ENCODE data around the gene ANKRD11.
"Not testable (repeated sequence)": the region's sequence is repeated elsewhere in the genome, so short reads cannot be mapped to it uniquely, and the experiment has no call there.

The ANKRD11 gene

DNA sequence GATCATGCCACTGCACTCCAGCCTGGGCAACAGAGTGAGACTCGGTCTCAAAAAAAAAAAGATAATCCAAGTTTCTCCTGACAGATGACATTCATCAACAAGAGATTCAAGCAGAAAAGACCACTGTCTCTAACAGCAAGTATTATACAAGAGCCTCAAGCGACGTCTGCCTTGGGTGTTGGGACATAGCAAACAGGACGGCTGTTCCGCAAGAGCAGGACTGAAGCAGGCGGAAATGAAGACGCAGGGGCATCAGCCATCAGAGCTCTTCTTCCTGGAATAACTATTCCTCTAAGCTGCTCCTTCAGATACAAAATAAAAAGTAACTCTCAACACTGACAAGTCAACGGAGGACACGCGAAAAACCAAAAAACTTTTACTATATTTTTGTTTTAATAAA lies 54.0 kb downstream of the ANKRD11 start:
- no peak overlapping the region for H3K4me3 ChIP-seq (IDR thresholded peaks at IDR 0.05; ENCODE audit: insufficient read depth, low read depth, low read length)
- H3K36me3 ChIP-seq (ENCODE audit: insufficient read depth), result no peaks in the 10 kb centered on the region
- H3K4me1 ChIP-seq (ENCODE audit: low read depth, poor library complexity, severe bottlenecking), result peaks cover 42% of the 10 kb centered on the region
- H2AFZ ChIP-seq (ENCODE audit: low read depth), result no peak overlapping the region
- H3K9ac ChIP-seq, result no peak overlapping the region
- TF ChIP-seq, protein P1, sequence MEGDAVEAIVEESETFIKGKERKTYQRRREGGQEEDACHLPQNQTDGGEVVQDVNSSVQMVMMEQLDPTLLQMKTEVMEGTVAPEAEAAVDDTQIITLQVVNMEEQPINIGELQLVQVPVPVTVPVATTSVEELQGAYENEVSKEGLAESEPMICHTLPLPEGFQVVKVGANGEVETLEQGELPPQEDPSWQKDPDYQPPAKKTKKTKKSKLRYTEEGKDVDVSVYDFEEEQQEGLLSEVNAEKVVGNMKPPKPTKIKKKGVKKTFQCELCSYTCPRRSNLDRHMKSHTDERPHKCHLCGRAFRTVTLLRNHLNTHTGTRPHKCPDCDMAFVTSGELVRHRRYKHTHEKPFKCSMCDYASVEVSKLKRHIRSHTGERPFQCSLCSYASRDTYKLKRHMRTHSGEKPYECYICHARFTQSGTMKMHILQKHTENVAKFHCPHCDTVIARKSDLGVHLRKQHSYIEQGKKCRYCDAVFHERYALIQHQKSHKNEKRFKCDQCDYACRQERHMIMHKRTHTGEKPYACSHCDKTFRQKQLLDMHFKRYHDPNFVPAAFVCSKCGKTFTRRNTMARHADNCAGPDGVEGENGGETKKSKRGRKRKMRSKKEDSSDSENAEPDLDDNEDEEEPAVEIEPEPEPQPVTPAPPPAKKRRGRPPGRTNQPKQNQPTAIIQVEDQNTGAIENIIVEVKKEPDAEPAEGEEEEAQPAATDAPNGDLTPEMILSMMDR (conservative IDR thresholded peaks at IDR 0.05; ENCODE audit: low read depth, low read length), result no peak
- H3K27ac ChIP-seq, result no peak overlapping the region
- peaks cover 82% of the 10 kb centered on the region for H4K20me1 ChIP-seq (ENCODE audit: insufficient read depth)
- peaks cover 100% of the 10 kb centered on the region for H3K79me2 ChIP-seq (ENCODE audit: insufficient read depth, low read depth)
- H3K27me3 ChIP-seq (ENCODE audit: insufficient read depth, low read depth), result no peaks in the 10 kb centered on the region
- no peak overlapping the region for H3K4me2 ChIP-seq

DNA sequence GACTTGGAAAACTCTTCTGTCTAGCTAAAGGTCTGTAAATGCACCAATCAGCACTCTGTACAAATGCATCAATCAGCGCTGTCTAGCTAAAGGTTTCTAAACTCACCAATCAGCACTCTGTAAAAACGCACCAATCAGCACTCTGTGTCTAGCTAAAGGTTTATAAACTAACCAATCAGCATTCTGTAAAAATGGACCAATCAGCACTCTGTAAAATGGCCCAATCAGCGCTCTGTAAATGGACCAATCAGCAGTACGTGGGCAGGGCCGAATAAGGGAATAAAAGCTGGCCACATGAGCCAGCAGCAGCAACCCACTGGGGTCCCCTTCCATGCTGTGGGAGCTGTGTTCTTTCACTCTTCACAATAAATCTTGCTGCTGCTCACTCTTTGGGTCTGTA lies 55.3 kb downstream of the ANKRD11 start:
- peaks cover 29% of the 10 kb centered on the region for H3K4me1 ChIP-seq (ENCODE audit: low read depth, poor library complexity, severe bottlenecking)
- H3K27ac ChIP-seq; H3K36me3 ChIP-seq (ENCODE audit: insufficient read depth); H3K4me2 ChIP-seq; H3K9ac ChIP-seq; H2AFZ ChIP-seq (ENCODE audit: low read depth); H3K4me3 ChIP-seq (IDR thresholded peaks at IDR 0.05; ENCODE audit: insufficient read depth, low read depth, low read length); H3K27me3 ChIP-seq (ENCODE audit: insufficient read depth, low read depth): not testable (repeated sequence)
- peaks cover 88% of the 10 kb centered on the region for H4K20me1 ChIP-seq (ENCODE audit: insufficient read depth)
- H3K79me2 ChIP-seq (ENCODE audit: insufficient read depth, low read depth), result peaks cover 99% of the 10 kb centered on the region

DNA sequence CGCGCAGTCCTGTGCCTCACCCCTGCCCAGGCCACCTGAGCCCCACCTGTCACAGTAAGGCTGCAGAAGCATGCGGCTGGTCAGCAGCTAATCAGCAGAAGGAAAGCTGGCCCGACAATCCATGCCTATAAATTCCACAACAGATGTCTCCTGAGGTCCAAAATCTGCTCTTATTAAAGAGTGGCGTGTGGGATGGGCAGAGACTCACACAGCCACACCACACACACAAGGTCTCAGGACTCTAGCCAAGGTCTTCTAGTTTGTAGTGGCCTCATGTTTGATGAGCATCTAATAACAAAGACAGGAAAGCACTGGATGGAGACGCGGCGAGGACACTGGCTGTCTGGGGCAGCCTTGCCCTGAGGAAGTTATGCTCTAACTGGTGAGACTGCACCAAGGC lies 55.9 kb downstream of the ANKRD11 start:
- Histone ChIP-seq H4K20me1 (ENCODE audit: insufficient read depth) (peaks cover 82% of the 10 kb centered on the region), H3K27ac (no peak overlapping the region), H3K27me3 (ENCODE audit: insufficient read depth, low read depth) (no peaks in the 10 kb centered on the region), H3K4me2 (no peak overlapping the region), H3K4me1 (ENCODE audit: low read depth, poor library complexity, severe bottlenecking) (peaks cover 23% of the 10 kb centered on the region), H3K79me2 (ENCODE audit: insufficient read depth, low read depth) (peaks cover 93% of the 10 kb centered on the region), H2AFZ (ENCODE audit: low read depth) (no peak overlapping the region), H3K4me3 (IDR thresholded peaks at IDR 0.05; ENCODE audit: insufficient read depth, low read depth, low read length) (no peak overlapping the region), H3K36me3 (ENCODE audit: insufficient read depth) (no peaks in the 10 kb centered on the region), H3K9ac (no peak overlapping the region)
- TF ChIP-seq, protein P1 (conservative IDR thresholded peaks at IDR 0.05; ENCODE audit: low read depth, low read length), result no peak

DNA sequence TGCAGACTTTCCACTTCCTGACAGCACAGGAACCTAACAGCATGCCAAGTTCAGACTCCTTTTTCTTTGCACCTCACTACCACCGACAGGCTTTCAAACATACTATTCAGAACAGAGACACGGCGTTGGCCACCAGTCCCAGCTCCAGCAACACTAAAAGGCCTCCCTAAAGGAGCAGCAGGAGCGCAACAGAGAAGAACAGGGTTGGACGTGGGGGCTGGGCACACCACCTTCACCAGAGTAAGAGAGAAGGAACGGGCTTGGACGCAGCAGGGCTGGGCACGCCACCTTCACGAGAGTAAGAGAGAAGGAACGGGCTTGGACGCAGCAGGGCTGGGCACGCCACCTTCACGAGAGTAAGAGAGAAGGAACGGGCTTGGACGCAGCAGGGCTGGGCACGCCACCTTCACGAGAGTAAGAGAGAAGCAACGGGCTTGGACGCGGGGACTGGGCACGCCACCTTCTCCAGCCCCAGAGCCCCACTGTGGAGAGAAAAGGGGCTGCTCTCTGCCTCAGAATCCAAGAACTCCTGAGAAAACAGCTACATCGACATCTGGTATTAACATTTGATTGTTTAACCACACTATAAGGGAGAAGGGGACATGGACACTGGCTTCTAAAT lies 56.9 kb downstream of the ANKRD11 start:
- H3K79me2 ChIP-seq (ENCODE audit: insufficient read depth, low read depth), result peaks cover 88% of the 10 kb centered on the region
- H3K4me3 ChIP-seq (IDR thresholded peaks at IDR 0.05; ENCODE audit: insufficient read depth, low read depth, low read length); H3K27me3 ChIP-seq (ENCODE audit: insufficient read depth, low read depth); H3K36me3 ChIP-seq (ENCODE audit: insufficient read depth); H3K9ac ChIP-seq; H3K27ac ChIP-seq; H2AFZ ChIP-seq (ENCODE audit: low read depth); H3K4me2 ChIP-seq: not testable (repeated sequence)
- peaks cover 17% of the 10 kb centered on the region for H3K4me1 ChIP-seq (ENCODE audit: low read depth, poor library complexity, severe bottlenecking)
- peaks cover 72% of the 10 kb centered on the region for H4K20me1 ChIP-seq (ENCODE audit: insufficient read depth)

DNA sequence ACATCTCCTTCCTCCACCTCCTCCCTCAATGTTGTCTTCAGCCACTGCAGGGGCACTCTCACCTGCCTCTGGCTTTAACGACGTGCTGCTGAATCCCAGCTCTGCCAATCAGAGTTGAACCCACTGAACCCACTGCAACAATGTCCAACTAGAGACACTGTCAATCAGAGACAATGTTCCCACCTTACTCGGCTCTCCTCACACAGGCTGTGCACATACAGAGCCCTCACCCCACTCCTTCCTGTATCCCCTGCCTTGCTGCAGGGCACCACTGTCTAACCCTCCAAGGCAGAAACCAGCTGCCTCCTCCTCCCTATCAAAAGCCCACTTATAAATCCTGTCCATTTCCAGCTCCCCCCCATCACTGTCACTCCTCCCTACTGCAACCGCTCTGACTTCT lies 58.7 kb downstream of the ANKRD11 start:
- H3K9ac ChIP-seq, result no peak overlapping the region
- H3K36me3 ChIP-seq (ENCODE audit: insufficient read depth), result no peaks in the 10 kb centered on the region
- no peak overlapping the region for H2AFZ ChIP-seq (ENCODE audit: low read depth)
- peaks cover 88% of the 10 kb centered on the region for H3K79me2 ChIP-seq (ENCODE audit: insufficient read depth, low read depth)
- H3K27ac ChIP-seq, result no peak overlapping the region
- H3K4me1 ChIP-seq (ENCODE audit: low read depth, poor library complexity, severe bottlenecking), result peaks cover 25% of the 10 kb centered on the region
- peaks cover 70% of the 10 kb centered on the region for H4K20me1 ChIP-seq (ENCODE audit: insufficient read depth)
- TF ChIP-seq, protein P1 (conservative IDR thresholded peaks at IDR 0.05; ENCODE audit: low read depth, low read length), result no peak
- H3K27me3 ChIP-seq (ENCODE audit: insufficient read depth, low read depth), result no peaks in the 10 kb centered on the region
- H3K4me3 ChIP-seq (IDR thresholded peaks at IDR 0.05; ENCODE audit: insufficient read depth, low read depth, low read length), result no peak overlapping the region
- H3K4me2 ChIP-seq, result no peak overlapping the region

Measured in KMS-11 (cell line).